Activated T-cell treated with anti-CD3 and anti-CD28 coated beads for 48 hours (primary cell): Measurements from ENCODE around the gene C1QTNF6.

ENCODE experiments used
- DNase-seq: peaks from one replicate; pipeline ENCODE4 v3.0.0-alpha.2; 2020; ENCODE audit warnings: low read depth

Gene C1QTNF6

GRCh38 chr22:37162221-37163095 lies 25.6 kb downstream of the C1QTNF6 start:
- peak; percentile 73 for DNase-seq

GRCh38 chr22:37161443-37161842 lies 26.6 kb downstream of the C1QTNF6 start:
- no peak for DNase-seq

DNA sequence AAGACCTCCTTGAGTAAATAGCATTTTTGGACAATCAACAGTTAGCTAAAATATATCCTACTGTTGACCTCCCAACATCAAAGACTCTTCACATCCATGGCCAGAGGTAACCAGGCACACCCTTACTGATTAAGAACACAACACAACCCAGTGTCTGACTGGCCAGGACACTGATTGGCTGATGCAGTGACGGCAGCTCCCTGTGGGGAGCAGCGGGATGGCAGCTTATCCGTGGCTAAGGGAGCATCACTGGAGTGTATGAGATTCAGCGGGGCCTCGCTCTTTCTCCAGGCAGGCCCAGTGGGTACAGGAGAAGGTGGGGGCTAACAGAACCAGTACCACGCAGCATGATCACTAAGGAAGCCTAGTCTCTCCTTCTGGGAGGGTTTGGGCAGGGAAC lies 28.0 kb downstream of the C1QTNF6 start:
- DNase-seq: no peak

DNA sequence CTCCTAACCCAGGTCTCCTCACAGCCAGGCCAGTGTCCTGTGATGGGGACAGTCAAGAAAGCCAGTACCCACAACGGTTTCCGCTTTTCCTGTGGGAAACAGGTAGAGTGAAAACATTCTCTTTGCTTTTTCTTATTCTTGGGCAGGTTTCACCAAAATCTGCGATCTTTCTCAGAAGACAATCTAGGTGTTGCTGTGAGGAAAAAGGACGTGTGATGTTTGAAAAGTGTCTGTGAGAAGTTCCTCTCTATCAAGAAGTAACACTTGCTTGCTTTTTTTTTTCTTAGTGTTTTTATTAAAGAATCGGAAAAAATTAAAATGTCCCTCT lies 29.1 kb downstream of the C1QTNF6 start:
- no peak for DNase-seq

DNA sequence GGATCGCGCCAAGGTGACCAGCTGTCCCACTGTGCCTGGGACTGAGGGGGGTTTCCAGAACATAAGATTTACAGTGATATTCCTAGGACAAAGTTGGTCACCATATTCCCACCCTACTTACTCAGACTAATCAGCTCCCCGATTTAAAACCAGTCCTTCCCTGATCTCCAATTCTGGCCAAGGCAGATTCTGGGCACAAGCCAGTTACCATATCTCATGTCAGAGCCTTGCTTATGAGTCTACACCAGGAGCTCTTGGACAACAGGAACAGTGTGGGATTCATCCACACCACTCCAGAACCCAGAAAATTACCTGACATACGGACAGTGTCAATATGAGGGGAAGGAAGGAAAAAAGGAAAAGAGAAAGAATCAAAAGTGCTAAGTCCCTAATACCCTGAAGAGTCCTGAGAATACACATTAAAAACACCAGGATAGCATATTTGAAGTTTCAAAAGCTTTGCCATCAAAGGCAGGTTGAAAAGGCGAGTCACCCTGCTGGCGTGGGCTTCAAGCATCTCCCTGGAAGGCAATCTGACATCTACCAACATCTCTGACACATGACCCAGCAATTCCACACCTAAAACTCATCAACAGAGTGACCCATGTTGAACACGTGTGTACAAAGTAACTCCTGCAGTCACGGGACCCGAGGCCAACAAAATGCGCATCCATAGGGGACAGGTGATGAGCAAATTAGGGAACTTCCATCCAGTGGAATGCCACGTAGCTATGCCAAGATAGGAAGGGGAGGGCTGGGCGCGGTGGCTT lies 30.3 kb downstream of the C1QTNF6 start:
- DNase-seq: no peak

GRCh38 chr22:37156686-37157435 lies 31.2 kb downstream of the C1QTNF6 start:
- DNase-seq: no peak

GRCh38 chr22:37155971-37156370 lies 32.1 kb downstream of the C1QTNF6 start:
- DNase-seq: no peak

DNA sequence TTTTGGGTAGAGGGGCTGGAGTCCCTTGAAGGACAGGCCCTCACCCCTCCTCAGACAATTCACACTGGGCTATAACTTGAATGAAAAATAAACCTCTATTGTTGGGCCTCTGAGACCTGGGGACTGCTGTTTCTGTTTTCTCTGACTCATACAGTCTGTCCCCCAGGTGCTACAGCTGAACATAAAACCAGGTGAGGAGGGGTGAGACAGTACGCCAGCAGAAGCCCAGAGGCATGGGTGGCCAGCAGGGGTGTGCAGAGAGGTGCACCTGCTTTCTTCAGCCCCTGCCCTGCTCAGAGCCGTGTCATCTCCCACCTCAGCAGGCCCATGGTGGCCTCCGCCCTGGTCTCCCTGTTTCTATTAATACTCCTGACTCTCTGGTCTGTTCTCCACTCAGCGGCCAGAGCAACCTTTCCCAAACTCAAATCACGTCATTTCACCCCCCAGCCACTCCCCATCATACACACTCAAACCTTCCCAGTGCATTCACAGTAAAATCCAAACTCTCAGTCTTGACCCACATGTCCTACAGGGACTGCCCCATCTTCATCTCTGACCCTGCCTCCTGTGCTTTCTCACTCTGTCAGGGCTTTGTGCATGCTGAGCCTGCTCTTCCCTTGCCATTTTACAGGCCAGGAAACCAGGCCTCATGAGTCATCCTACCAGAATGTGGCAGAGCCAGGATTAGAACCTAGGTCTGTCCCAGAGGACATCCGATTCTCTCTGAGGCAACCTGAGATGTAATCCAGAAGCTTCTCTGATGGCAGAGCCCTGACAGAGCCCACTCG lies 32.9 kb downstream of the C1QTNF6 start:
- DNase-seq: no peak

GRCh38 chr22:37153901-37154300 lies 34.1 kb downstream of the C1QTNF6 start:
- no peak for DNase-seq

DNA sequence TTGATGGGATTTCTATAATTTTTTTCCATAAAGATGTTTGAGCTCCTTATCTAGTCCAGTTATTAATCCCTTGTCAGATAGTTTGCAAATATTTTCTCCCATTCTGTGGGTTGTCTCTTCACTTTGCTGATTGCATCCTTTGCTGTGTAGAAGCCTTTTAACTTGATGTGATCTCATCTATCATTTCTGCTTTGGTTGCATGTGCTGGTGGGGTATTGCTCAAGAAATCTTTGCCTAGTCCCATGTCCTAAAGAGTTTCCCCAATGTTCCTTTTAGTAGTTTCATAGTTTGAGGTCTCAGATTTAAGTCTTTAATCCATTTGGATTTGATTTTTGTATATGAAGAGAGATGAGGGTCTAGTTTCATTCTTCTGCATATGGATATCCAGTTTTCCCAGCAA lies 36.6 kb downstream of the C1QTNF6 start:
- no peak for DNase-seq

- no peak for DNase-seq
Observed at GRCh38 chr22:37150701-37151100, 37.3 kb downstream of the C1QTNF6 start.

GRCh38 chr22:37148742-37149665 lies 39.0 kb downstream of the C1QTNF6 start:
- no peak for DNase-seq

DNA sequence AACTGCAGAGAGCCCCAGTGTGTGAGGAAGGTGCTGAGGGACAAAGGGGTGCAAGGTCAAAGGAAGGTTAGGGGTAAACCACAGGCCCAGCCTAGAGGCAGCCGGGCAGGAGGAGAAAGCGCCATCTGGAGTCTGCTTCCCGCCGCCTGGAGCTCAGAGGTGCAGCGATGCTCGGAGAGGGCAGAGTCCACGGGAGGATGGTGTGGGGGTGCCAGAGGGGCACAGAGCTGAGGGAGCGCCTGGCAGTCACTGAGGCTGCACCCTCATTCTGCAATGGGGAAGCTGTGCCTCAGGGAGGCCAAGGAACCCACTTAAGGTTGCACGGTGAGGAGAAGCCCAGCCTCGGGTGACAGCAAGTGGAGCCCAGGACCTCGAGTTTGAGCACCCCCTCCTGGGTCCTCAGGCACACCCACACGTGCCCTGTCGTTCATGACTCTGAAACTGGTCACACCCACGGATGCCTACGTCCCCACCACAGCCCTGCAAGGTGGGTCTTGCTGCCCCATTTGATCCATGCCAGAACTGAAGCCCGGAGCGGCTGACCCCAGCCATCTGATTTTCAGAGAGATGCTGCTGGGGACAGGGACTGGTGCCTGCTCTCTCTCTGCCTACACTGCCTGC lies 39.9 kb downstream of the C1QTNF6 start:
- no peak for DNase-seq

- DNase-seq: no peak
Observed at GRCh38 chr22:37147186-37147990, 40.7 kb downstream of the C1QTNF6 start.

DNA sequence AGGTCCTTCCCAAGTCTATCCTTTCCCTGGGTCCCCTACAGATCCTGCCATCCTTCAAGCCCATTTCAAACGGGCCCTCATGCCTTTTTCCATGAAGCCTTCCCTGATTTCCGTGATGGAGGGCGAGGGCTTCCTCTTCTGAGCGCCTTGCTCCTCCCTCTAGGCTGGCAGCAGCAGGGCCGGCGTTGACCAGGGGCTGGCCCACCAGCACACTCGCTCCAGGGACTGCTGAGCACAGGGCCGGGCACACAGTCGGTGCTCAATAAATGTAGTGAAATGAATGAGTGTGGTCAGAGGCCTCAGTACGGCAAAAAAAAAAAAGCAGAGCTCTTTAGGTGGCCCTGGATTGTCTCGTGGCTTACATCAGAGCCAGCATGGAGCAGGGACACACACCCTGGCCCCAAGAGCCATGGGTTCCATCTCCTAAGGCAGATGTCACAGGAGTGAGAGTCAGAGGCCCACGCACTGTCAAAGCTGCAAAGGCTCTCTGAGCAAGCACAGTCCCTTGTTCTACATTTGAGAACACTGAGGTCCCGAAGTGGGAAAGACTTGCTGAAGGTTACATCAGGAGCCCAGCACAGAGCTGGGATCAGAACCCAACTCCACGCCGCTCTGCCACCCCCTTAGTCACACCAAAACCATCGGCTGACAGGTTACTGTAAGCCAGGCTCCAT lies 41.4 kb downstream of the C1QTNF6 start:
- no peak for DNase-seq

DNA sequence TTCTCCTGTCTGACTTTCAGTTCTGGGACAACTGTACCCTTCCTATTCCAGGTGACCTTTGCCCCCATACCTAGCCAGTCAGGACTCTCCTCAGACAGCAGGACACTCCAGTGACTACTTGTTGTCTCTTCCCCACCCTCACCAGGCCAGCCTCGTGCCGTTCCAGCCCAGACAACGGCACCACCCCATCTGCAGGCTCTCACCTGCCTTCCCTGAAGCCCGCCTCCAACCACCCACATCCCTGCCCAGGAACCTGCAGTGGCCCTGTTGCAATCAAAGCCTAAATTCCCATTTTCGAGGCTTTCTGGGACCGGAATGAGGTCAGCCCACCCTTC lies 42.0 kb downstream of the C1QTNF6 start:
- no peak for DNase-seq

- DNase-seq: no peak
Observed at GRCh38 chr22:37145180-37146050, 42.6 kb downstream of the C1QTNF6 start.

DNA sequence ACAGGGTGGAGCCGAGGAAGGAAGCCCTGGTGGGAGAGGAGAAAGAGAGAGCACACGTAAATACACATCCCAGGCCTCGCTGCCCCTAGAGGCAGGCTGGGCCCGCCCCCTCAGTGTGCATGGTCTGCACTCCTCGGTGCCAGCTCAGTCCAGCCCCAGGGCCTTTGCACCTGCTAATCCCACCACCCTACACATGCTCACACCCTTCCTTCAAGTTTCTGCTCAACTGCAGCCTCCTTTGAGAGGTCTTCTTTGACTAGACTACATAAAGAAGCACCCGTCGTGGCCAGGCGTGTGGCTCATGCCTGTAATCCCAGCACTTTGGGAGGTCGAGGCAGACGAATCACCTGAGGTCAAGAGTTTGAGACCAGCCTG lies 43.9 kb downstream of the C1QTNF6 start:
- no peak for DNase-seq
